ENCODE data around the gene PECR. TPM values are rescaled to one million over a fixed set of nuclear protein-coding genes. Genes with fewer than 3 reads are reported as not detected.

PECR gene
- total and polyA plus RNA-seq, 2 of the 13 experiments (the other 11 are each of a cell fraction or from before 2014, with no cell fraction given): 151 to 153 TPM

DNA sequence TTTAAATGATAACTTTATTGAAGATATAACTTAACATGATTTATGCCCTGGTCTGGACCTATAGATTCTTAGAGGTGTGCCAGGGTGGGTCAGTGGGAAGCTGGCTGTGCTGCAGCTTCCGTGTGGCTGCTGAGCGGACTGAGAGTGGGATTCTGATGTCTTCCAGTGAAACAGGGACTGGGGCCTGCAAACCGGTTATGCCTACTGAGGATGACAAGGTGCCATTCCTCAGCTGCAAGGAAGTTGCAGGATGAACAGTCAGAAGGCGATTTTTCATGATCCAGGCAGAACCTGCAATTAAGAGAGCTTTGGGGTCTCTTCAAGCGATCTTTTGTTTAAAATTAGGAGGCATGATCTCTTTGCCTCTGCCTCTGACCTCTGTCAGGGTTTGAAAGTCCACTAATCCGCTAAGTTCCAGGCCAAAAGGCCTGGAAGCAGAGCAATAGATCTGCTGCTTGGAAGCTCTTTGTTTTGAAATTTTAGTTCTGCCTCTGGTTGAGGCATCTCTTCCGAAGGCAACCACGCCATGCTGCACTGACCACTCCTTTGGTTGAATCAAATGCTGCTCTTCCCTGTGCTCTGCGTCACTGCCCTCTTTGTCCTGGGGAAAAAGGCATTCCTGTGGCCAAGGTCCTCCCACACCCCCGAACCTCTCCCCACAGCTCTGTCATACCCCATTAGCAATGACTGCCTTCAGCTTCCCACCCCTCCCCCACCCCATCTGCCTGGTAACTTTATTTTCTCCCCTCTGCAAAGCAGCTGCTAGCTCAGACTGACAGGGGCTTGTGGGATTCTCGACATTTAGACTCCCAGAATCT is 2.1 kb upstream of the PECR start:
- WGBS (ENCODE audit: low lambda C conversion rate): 10% methylated on average over 11 of the region's 11 CpGs
- FAIRE-seq: peak; percentile 26
- peaks cover 67% of the 10 kb centered on the region for H3K4me1 ChIP-seq (ENCODE audit: insufficient read depth, low read length)
- H3K9ac ChIP-seq (ENCODE audit: insufficient read depth, low read depth, low read length): peak overlapping the region; percentile 68
- peaks cover 35% of the 10 kb centered on the region for H3K79me2 ChIP-seq (ENCODE audit: insufficient read depth, low read length)
- H3K27ac ChIP-seq (ENCODE audit: extremely low read length, insufficient read depth, low read length): peak overlapping the region; percentile 67
- no peaks in the 10 kb centered on the region; a peak in 2 of 5 replicates for H3K27me3 ChIP-seq (ENCODE audit: control insufficient read depth in 1 of 2, insufficient read depth in 2 of 2, low read length in 2 of 2)
- CTCF ChIA-PET (ENCODE audit: low intra/inter-chr PET ratio, low total read pairs): interaction anchor here (0.5 kb wide), 1 partner anchor 671 kb away, joined by 3 read pairs; no protein-coding TSS in a partner anchor
- intact Hi-C loops (cut with micrococcal nuclease; ENCODE audit: unreplicated experiment) (loop anchor here (1.0 kb wide), 2 partner anchors 22 to 26 kb away; partner anchors contain the start of gene XRCC5), in situ Hi-C loops (cut with HindIII; ENCODE audit: extremely low pct_ligation_motif_present, low pct_unique_long_range_greater_than_20kb) (no loop called here)
- DNase-seq (ENCODE audit: low spot score): peak; percentile 70
- POLR2A ChIA-PET: interaction anchor here (1.0 to 5.3 kb wide), 9 partner anchors 8 to 415 kb away, joined by 3 to 131 read pairs (median 6); partner anchors contain the start of genes RPL37A and XRCC5
- no peaks in the 10 kb centered on the region for H3K9me3 ChIP-seq (ENCODE audit: low read length)
- no peaks in the 10 kb centered on the region for H4K20me1 ChIP-seq (ENCODE audit: insufficient read depth, low read length)
- ATAC-seq: peak; percentile 57
- H3K4me2 ChIP-seq (ENCODE audit: low read depth, low read length): peak overlapping the region; percentile 97
- BruUV-seq (replicated peaks): no TSS peak
- no peaks in the 10 kb centered on the region; a peak in 1 of 5 replicates for H3K36me3 ChIP-seq (replicated peaks in 1 of 2; ENCODE audit: control insufficient read depth in 1 of 2, insufficient read depth in 2 of 2, low read length in 2 of 2)
- peak overlapping the region; percentile 41 to 100 (median 45) for H3K4me3 ChIP-seq (replicated peaks in 1 of 3; ENCODE audit: insufficient read depth in 1 of 3, low read depth in 2 of 3, low read length in 3 of 3)
- peak overlapping the region; percentile 85 for H2AFZ ChIP-seq (ENCODE audit: low read length)
- peak; percentile 45; the same call in 1 of the 2 replicates for TF ChIP-seq ZNF710 (CRISPR knock-in tag; IDR thresholded peaks at IDR 0.05; ENCODE audit: borderline replicate concordance)
- TF ChIP-seq, protein P1, sequence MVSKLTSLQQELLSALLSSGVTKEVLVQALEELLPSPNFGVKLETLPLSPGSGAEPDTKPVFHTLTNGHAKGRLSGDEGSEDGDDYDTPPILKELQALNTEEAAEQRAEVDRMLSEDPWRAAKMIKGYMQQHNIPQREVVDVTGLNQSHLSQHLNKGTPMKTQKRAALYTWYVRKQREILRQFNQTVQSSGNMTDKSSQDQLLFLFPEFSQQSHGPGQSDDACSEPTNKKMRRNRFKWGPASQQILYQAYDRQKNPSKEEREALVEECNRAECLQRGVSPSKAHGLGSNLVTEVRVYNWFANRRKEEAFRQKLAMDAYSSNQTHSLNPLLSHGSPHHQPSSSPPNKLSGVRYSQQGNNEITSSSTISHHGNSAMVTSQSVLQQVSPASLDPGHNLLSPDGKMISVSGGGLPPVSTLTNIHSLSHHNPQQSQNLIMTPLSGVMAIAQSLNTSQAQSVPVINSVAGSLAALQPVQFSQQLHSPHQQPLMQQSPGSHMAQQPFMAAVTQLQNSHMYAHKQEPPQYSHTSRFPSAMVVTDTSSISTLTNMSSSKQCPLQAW (CRISPR knock-in tag; IDR thresholded peaks at IDR 0.05): 0 out of 2 replicates have a peak, but pooled peaks have one; percentile 20
- TF ChIP-seq MIER2 (CRISPR knock-in tag; IDR thresholded peaks at IDR 0.05): 0 out of 2 replicates have a peak, but pooled peaks have one; percentile 41
- TF ChIP-seq ZNF567 (CRISPR knock-in tag; IDR thresholded peaks at IDR 0.05; ENCODE audit: borderline replicate concordance): 0 out of 2 replicates have a peak, but pooled peaks have one; percentile 27
- peak; percentile 61; the same call in 1 of the 2 replicates for TF ChIP-seq DMAP1 (CRISPR knock-in tag; IDR thresholded peaks at IDR 0.05)
- peak; percentile 44; the same call in 1 of the 2 replicates for TF ChIP-seq HIVEP1 (CRISPR knock-in tag; IDR thresholded peaks at IDR 0.05)
- TF ChIP-seq ZNF124 (CRISPR knock-in tag; IDR thresholded peaks at IDR 0.05): peak; percentile 82; the same call in 1 of the 2 replicates
- no peak for TF ChIP-seq ZSCAN29 (CRISPR knock-in tag; conservative IDR thresholded peaks at IDR 0.05)
- peak; percentile 28; the same call in 1 of the 2 replicates for TF ChIP-seq ZMYM4 (CRISPR knock-in tag; IDR thresholded peaks at IDR 0.05)
- TF ChIP-seq ESRRA (CRISPR knock-in tag; IDR thresholded peaks at IDR 0.05; ENCODE audit: low read depth): 0 out of 2 replicates have a peak, but pooled peaks have one; percentile 42
- TF ChIP-seq HMG20A (CRISPR knock-in tag; IDR thresholded peaks at IDR 0.05; ENCODE audit: borderline replicate concordance): peak; percentile 20; the same call in 1 of the 2 replicates
- TF ChIP-seq SALL1 (CRISPR knock-in tag; IDR thresholded peaks at IDR 0.05): peak; percentile 57; the same call in 1 of the 2 replicates
- TF ChIP-seq, protein P2, sequence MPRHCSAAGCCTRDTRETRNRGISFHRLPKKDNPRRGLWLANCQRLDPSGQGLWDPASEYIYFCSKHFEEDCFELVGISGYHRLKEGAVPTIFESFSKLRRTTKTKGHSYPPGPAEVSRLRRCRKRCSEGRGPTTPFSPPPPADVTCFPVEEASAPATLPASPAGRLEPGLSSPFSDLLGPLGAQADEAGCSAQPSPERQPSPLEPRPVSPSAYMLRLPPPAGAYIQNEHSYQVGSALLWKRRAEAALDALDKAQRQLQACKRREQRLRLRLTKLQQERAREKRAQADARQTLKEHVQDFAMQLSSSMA (CRISPR knock-in tag; IDR thresholded peaks at IDR 0.05): peak; percentile 61; the same call in 1 of the 2 replicates
- TF ChIP-seq ZNF235 (CRISPR knock-in tag; IDR thresholded peaks at IDR 0.05; ENCODE audit: borderline replicate concordance): no peak
- TF ChIP-seq HMGA1 (CRISPR knock-in tag; conservative IDR thresholded peaks at IDR 0.05): no peak
- TF ChIP-seq TOE1 (CRISPR knock-in tag; IDR thresholded peaks at IDR 0.05): peak; percentile 42; the same call in 1 of the 2 replicates
- peak; percentile 63 for TF ChIP-seq PATZ1 (CRISPR knock-in tag; IDR thresholded peaks at IDR 0.05)
